ENCODE results near the gene B3GNT5.

B3GNT5 gene

GRCh38 chr3:183217548-183218332 is 35.3 kb upstream of the B3GNT5 start:
- Histone ChIP-seq H3K79me2 (ENCODE audit: insufficient read depth, low read length) (no peaks in the 10 kb centered on the region), H3F3A (ENCODE audit: low read depth) (no peaks in the 10 kb centered on the region; the same call in 1 of the 2 replicates), H3K9ac (ENCODE audit: low read depth, low read length, poor library complexity, severe bottlenecking) (no peak overlapping the region), H3K4me1 (ENCODE audit: insufficient read depth, low read length, poor library complexity, severe bottlenecking) (no peaks in the 10 kb centered on the region), H3K4me3 (ENCODE audit: low read length, poor library complexity, severe bottlenecking) (no peak overlapping the region), H3K9me3 (ENCODE audit: insufficient read depth, low read depth, low read length) (no peaks in the 10 kb centered on the region), H3K9me2 (replicated peaks; ENCODE audit: low read depth, low read length) (no peaks in the 10 kb centered on the region), H3K4me2 (ENCODE audit: low read depth, low read length, poor library complexity, severe bottlenecking) (no peak overlapping the region), H3K27me3 (ENCODE audit: insufficient read depth, low read length, poor library complexity, severe bottlenecking) (no peaks in the 10 kb centered on the region), H4K20me1 (ENCODE audit: insufficient read depth, low read length, poor library complexity, severe bottlenecking) (no peaks in the 10 kb centered on the region), H2AFZ (ENCODE audit: low read length) (no peak overlapping the region), H3K36me3 (ENCODE audit: insufficient read depth, low read length) (no peaks in the 10 kb centered on the region)
- TF ChIP-seq, protein P1, sequence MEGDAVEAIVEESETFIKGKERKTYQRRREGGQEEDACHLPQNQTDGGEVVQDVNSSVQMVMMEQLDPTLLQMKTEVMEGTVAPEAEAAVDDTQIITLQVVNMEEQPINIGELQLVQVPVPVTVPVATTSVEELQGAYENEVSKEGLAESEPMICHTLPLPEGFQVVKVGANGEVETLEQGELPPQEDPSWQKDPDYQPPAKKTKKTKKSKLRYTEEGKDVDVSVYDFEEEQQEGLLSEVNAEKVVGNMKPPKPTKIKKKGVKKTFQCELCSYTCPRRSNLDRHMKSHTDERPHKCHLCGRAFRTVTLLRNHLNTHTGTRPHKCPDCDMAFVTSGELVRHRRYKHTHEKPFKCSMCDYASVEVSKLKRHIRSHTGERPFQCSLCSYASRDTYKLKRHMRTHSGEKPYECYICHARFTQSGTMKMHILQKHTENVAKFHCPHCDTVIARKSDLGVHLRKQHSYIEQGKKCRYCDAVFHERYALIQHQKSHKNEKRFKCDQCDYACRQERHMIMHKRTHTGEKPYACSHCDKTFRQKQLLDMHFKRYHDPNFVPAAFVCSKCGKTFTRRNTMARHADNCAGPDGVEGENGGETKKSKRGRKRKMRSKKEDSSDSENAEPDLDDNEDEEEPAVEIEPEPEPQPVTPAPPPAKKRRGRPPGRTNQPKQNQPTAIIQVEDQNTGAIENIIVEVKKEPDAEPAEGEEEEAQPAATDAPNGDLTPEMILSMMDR (conservative IDR thresholded peaks at IDR 0.05; ENCODE audit: low read length), result no peak
- no peak for TF ChIP-seq EZH2phosphoT487 (IDR thresholded peaks at IDR 0.05; ENCODE audit: borderline replicate concordance)

- no peak overlapping the region for H2AFZ ChIP-seq (ENCODE audit: low read length)
- H3K79me2 ChIP-seq (ENCODE audit: insufficient read depth, low read length), result no peaks in the 10 kb centered on the region
- no peak overlapping the region for H3K9ac ChIP-seq (ENCODE audit: low read depth, low read length, poor library complexity, severe bottlenecking)
- H3K4me1 ChIP-seq (ENCODE audit: insufficient read depth, low read length, poor library complexity, severe bottlenecking), result no peaks in the 10 kb centered on the region
- H3K4me3 ChIP-seq (ENCODE audit: low read length, poor library complexity, severe bottlenecking), result no peak overlapping the region
- no peaks in the 10 kb centered on the region for H3K36me3 ChIP-seq (ENCODE audit: insufficient read depth, low read length)
- H3F3A ChIP-seq (ENCODE audit: low read depth), result no peaks in the 10 kb centered on the region; the same call in 1 of the 2 replicates
- TF ChIP-seq, protein P1 (conservative IDR thresholded peaks at IDR 0.05; ENCODE audit: low read length), result no peak
- TF ChIP-seq EZH2phosphoT487 (IDR thresholded peaks at IDR 0.05; ENCODE audit: borderline replicate concordance), result no peak
- H3K27me3 ChIP-seq (ENCODE audit: insufficient read depth, low read length, poor library complexity, severe bottlenecking), result no peaks in the 10 kb centered on the region
- no peak overlapping the region for H3K4me2 ChIP-seq (ENCODE audit: low read depth, low read length, poor library complexity, severe bottlenecking)
- no peaks in the 10 kb centered on the region for H4K20me1 ChIP-seq (ENCODE audit: insufficient read depth, low read length, poor library complexity, severe bottlenecking)
- H3K9me2 ChIP-seq (replicated peaks; ENCODE audit: low read depth, low read length), result no peaks in the 10 kb centered on the region
- H3K9me3 ChIP-seq (ENCODE audit: insufficient read depth, low read depth, low read length), result no peaks in the 10 kb centered on the region
These were observed 34.2 kb upstream of the B3GNT5 start for GRCh38 chr3:183218826-183219225.

- no peaks in the 10 kb centered on the region for H3K79me2 ChIP-seq (ENCODE audit: insufficient read depth, low read length)
- H2AFZ ChIP-seq (ENCODE audit: low read length), result no peak overlapping the region
- H3K36me3 ChIP-seq (ENCODE audit: insufficient read depth, low read length), result no peaks in the 10 kb centered on the region
- H3F3A ChIP-seq (ENCODE audit: low read depth), result no peaks in the 10 kb centered on the region; the same call in 1 of the 2 replicates
- H4K20me1 ChIP-seq (ENCODE audit: insufficient read depth, low read length, poor library complexity, severe bottlenecking), result no peaks in the 10 kb centered on the region
- H3K4me1 ChIP-seq (ENCODE audit: insufficient read depth, low read length, poor library complexity, severe bottlenecking), result peaks cover 3% of the 10 kb centered on the region
- no peak overlapping the region for H3K4me2 ChIP-seq (ENCODE audit: low read depth, low read length, poor library complexity, severe bottlenecking)
- H3K4me3 ChIP-seq (ENCODE audit: low read length, poor library complexity, severe bottlenecking), result no peak overlapping the region
- H3K9me3 ChIP-seq (ENCODE audit: insufficient read depth, low read depth, low read length), result no peaks in the 10 kb centered on the region
- no peaks in the 10 kb centered on the region for H3K9me2 ChIP-seq (replicated peaks; ENCODE audit: low read depth, low read length)
- H3K9ac ChIP-seq (ENCODE audit: low read depth, low read length, poor library complexity, severe bottlenecking), result no peak overlapping the region
- H3K27me3 ChIP-seq (ENCODE audit: insufficient read depth, low read length, poor library complexity, severe bottlenecking), result no peaks in the 10 kb centered on the region
- TF ChIP-seq EZH2phosphoT487 (IDR thresholded peaks at IDR 0.05; ENCODE audit: borderline replicate concordance), result no peak
- TF ChIP-seq, protein P1 (conservative IDR thresholded peaks at IDR 0.05; ENCODE audit: low read length), result no peak
These were observed 32.2 kb upstream of the B3GNT5 start for GRCh38 chr3:183220828-183221227.
